Upper lobe of left lung (tissue), 4 donors: Measurements from ENCODE around the gene ZNF366.

Experiments used
- EP300 ChIP-seq, 4 donors: sonication (generic); formaldehyde crosslinking; IDR thresholded peaks; one replicate each; pipeline ENCODE4 v1.5.1; 2017; ENCODE audit warnings: antibody characterized with exemption in 4 of 4, control low read depth in 2 of 4
- POLR2A ChIP-seq, 4 donors: fragments of 450-650 bp; IDR thresholded peaks; one replicate each; pipeline ENCODE4 v1.5.1; 2016 to 2017; ENCODE audit warnings: antibody characterized with exemption in 4 of 4, mild to moderate bottlenecking in 2 of 4
- POLR2AphosphoS5 ChIP-seq, 2 donors: sonication (generic); formaldehyde crosslinking; IDR thresholded peaks; one replicate each; pipeline ENCODE4 v1.5.1; 2017; ENCODE audit warnings: antibody characterized with exemption in 2 of 2
- TF ChIP-seq, protein P1 (sequence below), 6 experiments: fragments of 450-650 bp in 4 of 6; fragments of 200-600 bp in 2 of 6; sonication (generic) in 2 of 6; IDR thresholded peaks; one replicate each; pipeline ENCODE4 v1.5.1; 2016 to 2019; ENCODE audit warnings: antibody characterized with exemption in 6 of 6

DNA sequence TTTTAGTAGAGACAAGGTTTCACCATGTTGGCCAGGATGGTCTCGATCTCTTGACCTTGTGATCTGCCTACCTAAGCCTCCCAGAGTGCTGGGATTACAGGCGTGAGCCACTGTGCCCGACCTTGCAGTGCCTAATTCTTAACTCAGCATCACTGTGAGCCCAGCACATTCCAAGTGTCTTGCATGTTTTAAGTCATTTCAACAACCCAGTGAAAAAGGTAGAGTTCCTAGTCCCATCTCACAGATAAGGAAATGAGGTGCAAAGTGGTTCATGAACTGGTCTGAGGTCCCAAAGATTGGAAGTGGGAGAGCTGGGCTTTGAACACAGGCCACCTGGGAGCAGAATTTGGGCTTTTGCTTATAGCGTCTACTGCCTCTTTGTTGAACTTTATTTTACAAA is 68.0 kb downstream of the ZNF366 start:
- TF ChIP-seq, protein P1, sequence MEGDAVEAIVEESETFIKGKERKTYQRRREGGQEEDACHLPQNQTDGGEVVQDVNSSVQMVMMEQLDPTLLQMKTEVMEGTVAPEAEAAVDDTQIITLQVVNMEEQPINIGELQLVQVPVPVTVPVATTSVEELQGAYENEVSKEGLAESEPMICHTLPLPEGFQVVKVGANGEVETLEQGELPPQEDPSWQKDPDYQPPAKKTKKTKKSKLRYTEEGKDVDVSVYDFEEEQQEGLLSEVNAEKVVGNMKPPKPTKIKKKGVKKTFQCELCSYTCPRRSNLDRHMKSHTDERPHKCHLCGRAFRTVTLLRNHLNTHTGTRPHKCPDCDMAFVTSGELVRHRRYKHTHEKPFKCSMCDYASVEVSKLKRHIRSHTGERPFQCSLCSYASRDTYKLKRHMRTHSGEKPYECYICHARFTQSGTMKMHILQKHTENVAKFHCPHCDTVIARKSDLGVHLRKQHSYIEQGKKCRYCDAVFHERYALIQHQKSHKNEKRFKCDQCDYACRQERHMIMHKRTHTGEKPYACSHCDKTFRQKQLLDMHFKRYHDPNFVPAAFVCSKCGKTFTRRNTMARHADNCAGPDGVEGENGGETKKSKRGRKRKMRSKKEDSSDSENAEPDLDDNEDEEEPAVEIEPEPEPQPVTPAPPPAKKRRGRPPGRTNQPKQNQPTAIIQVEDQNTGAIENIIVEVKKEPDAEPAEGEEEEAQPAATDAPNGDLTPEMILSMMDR (IDR thresholded peaks at IDR 0.05): no peak
- TF ChIP-seq EP300 (IDR thresholded peaks at IDR 0.05) (no peak), POLR2AphosphoS5 (IDR thresholded peaks at IDR 0.05) (no peak), POLR2A (IDR thresholded peaks at IDR 0.05) (no peak)
